ENCODE measurements around the gene TGFA. TPM values are rescaled to one million over a fixed set of nuclear protein-coding genes. Genes with fewer than 3 reads are reported as not detected.

The TGFA gene
- total RNA-seq, 1 donor from 2014 or later = 0.05 TPM

DNA sequence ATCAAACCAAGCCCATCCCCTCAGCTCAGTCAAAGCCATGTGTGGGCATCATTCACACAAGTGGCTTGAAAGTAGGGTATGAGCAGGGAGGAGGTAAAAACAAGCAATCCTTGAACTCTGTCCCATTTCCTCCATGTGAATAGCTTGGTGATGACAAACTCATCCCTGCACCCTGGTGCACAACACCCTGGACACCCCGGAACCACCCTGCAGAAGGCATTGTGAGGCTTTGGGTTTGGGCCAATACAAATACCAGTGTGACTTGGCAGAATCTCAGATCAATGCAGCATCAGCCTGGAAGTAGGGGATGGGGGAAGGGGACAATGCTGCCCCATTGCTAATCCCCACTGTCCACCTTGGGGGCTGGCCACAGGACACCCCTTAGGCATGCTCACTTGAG is 28.6 kb downstream of the TGFA start:
- intact Hi-C loops (cut with micrococcal nuclease) = no loop called here

DNA sequence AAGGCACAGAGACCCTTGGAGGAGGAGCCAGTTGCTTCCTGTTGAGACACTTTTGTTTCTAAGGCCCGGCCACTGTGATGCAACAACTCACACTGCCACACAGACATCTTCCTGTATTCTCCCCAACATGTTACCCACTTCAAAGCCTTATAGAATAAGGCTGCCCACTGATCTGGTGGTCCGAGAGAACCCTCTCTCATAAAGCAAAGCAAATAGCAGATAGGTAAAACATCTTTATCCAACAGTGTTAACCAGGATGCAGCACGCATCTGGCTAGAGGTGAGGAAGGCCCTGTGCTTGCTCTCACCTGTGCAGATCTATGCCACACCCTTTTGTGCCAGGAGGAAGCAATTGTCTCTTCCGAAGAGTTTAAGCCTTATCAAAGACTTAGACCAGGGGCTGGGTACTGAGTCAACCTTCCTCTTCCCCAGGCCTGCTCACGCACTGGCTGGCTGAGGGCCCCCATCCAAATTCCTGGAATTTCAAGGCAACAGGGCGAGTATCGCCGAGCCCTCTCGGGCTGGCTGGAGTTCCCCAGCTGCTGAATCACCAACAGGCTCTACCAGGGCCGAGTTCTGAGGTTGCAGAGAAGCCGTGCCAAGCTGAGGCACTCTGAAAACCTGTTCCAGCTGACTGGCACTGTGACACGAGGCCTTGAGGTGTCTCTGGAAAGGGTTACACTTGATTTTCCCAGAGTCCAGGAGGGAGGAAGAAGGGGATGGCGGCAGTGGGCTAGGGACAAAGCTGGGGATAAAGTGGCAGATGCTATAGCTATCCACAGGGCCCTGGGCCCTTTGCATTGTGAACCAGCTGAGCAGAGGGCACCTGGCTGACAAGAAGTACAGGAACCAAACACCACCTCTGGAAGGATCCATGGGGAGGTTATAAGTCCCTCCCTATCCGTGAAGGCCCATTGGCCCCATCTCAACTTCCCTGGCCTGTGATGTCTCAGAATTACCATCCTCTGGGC is 29.3 kb downstream of the TGFA start:
- intact Hi-C loops (cut with micrococcal nuclease) = no loop called here

DNA sequence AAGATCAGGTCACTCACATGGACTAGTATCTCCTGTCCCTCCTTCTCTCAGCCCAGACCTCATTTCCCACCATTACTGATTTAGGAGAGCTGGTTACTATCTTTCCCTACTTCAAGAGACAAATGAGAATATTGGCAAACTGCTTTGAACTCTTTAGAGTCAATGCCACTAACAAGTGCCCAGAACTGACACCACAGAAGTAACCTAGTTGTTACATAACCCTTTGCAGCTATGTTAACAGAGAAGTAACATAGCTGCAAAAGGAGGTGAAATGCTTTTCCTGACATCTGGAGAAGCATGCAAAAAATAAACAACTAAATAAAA is 30.0 kb downstream of the TGFA start:
- intact Hi-C loops (cut with micrococcal nuclease) = no loop called here

DNA sequence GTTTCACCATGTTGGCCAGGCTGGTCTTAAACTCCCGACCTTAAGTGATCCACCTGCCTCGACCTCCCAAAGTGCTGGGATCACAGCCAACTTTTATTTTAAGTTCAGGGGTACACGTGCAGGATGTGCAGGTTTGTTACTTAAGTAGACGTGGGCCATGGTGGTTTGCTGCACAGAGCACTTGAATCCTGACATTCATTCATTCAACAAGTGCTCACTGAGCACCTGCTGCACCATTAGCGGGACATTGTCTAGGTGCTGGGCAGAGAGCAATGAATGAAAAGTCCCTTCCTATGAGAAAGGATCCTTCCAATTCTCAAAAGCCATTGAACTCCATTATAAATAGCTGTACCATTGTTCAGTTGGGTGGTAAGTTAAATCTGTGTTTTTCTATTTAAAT is 31.0 kb downstream of the TGFA start:
- intact Hi-C loops (cut with micrococcal nuclease) = no loop called here

DNA sequence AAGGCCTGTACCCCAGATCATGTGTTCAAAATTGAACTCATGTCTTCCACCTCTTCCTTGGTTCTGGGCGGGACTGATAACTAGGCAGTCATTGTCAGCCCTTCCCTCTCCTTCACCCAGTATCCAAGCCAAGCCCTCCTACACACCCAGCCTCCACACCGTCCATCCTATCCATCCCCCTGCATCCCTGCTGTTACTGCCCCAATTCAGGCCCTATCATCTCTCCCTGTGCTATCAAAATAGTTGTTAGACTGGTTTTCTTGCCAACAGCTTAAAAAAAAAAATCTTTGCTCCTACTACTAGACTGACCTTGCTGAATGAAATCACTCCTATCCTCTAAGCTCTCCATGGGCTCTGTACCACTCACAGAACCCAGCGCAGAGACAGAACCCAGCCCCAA is 32.8 kb downstream of the TGFA start:
- intact Hi-C loops (cut with micrococcal nuclease) = no loop called here

DNA sequence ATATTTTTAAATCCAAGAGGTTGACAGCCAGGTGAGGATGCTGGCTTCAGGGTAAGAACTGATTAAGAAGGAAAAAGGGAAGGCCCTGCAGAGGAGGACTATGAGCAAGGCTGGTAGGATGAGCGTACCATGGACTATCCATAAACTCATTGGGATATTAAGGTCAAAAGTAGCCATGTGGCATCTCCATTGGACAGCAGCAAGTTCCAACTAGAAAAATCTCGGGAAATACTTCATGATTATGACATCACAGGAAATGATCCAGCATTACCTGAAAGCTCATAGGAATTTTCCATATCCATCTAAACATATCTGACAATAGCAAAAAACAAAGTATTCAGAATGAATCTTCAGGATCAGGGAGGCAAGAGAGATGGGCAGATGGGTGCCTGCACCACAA is 34.2 kb downstream of the TGFA start:
- intact Hi-C loops (cut with micrococcal nuclease) = no loop called here

DNA sequence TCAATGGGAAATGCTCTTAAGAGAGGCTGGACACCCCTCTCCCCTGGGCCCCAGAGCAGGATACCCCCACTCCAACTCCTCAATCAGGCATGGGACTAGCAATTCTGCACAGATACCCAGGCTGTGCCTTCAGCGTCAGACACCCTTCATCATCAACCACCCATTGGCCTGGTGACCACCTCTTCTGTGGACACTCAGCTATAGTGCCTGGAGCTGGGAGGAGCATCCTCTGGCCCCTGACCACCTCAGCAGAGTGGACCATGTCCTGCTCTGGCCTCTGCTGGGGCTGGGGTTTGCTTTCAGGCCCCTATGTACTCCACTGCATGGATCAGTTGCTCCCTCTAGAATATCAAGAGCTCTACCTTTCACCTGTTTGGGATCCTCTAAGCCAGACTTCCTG is 35.1 kb downstream of the TGFA start:
- intact Hi-C loops (cut with micrococcal nuclease) = no loop called here

DNA sequence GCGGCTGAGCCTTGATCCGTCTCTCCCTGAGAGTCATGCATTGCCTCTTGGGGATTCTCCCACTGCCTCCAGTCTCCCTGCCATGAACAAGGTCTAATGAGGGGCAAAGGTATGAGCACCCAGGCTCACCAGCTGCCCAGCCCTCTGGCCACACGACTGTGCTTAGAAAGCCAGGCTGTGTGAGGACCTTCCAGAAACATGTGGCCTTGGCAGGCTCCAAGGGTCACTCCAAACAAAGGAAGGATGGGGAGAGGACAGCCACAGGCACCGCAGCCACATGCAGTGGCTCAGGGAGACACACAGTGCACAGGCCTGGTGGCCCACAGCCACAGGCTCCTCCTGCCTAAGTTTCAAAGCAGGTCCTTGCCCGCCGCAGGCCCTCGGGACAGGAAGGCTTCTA is 35.8 kb downstream of the TGFA start:
- intact Hi-C loops (cut with micrococcal nuclease) = no loop called here

DNA sequence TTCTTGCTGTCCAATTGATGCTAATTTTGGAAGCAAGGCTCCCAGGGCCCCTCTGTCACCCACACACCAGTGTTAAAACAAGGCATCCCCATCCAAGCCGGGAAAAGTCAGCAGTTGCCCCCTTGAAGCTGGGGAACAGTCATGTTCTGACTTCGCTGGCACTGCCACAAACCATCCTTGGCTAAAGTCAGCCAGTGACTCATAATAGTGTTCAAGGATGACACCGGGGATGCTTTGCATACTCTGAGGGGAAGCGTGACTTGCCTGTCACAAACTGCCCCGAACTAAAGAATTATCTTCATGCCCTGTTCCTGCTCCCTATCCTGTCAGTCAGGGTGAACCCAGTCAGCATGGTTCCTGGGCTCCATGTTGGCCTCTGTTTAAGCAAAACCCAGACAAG is 37.0 kb downstream of the TGFA start:
- intact Hi-C loops (cut with micrococcal nuclease) = no loop called here

DNA sequence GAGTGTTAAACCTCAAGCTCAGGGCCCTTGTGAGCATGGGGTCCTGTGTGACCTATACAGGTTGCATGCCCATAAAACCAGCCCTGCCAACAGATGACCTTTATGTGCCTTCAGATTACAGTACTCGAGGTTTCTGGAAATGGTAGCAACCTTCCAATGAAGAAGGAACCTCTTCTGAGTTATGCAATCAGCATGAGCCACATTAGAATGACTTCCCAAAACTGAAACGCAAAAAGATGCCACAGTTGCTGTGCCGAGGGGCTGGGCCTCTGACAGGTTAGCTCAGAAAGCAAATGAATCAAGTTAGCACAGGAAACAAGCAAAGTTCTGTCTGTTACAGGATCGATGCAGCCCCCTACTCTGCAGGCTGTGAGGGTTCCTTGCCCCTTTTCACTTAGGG is 37.7 kb downstream of the TGFA start:
- intact Hi-C loops (cut with micrococcal nuclease) = no loop called here

DNA sequence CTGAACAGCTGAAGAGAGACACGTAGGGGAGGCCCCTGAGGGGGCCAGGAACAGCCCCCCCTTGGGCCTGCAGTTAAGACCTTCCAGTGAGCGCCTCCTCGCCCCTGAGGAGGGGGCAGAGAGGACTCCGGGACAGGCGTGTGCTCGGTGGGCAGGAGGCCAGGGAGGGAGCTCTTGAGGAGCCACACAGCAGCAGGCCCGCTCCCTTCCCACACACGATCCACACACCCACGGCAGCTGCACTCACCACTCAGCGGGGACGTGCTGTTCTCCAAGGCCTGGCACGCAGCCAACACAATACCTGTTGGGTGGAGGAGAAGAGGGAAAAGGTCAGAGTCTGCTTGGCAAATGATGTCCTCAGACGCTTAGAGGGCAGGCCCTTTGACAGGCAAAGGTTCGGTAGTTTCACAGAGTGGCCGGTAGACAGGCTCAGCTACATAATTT is 39.0 kb downstream of the TGFA start:
- intact Hi-C loops (cut with micrococcal nuclease) = no loop called here

DNA sequence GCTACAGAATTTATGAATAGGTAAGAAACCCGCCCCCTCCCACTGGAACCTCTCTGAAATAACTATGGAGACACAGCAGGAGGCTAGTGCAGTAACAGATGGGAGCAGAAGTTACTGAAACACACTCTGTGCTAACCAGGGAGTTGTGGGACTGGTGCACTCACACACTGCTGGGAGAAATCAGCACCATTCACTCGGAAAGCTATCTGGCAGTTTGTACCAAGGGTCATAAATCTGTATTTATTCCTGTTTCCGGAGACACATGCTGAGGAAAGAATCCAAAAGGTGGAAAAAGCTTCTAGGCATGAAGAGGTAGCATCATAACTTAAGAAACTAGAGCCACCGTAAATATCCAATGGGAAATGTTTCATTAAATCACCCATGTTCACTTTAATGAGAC is 39.9 kb downstream of the TGFA start:
- intact Hi-C loops (cut with micrococcal nuclease) = no loop called here

DNA sequence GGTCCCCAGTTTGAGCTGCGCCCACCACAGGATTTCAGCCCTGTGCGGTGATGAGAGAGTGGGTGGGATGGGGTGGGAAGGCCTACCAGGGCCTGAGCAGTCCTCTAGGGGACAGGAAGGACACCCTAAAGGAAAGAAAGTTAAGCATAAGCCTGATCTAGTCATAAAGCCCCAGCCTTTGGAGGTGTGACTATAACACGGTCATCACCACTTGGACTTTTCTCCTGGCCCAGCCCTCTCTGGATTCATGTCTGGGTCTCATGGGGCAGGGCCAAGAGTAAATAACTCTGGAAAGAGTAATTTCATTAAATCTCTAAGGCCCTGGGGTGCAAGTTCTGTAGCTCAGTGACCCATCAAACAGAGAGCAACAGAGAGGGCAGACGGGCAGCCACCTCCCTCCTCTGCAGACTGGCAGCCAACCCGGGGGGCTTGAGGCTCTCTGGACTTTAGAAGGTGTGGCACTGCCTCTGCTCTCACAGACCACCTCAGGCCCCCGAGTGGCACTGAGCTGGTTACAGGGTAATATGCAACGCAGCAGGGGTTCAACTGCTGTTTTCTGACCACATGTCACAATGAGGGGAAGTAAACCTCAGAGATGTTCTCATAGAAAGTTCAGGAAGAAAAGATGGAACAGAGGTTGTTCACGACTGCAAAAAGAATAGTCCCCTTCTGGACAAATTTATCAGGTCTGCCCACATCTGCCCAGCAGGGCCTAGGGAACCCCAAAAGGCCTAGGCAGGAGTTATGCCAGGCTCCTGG is 41.5 kb downstream of the TGFA start:
- intact Hi-C loops (cut with micrococcal nuclease) = no loop called here

DNA sequence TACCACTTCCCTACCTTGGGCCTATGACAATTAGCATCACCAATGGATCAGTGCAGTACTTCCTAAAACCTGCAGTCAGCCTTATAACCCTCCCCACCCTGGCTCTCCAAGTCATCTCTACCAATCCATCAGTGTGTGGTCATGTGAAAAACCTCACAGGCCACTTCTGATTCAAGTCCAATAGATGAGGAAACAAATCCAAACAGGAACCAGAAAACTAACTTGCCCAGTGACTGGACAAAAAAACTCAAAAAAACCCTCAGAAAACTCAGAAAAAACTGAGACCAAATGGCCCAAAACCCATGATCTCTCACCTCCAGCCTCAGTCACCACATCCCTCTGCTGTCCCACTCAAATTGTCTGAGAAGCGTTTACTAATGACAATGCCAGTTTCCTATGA is 43.3 kb downstream of the TGFA start:
- intact Hi-C loops (cut with micrococcal nuclease) = no loop called here

DNA sequence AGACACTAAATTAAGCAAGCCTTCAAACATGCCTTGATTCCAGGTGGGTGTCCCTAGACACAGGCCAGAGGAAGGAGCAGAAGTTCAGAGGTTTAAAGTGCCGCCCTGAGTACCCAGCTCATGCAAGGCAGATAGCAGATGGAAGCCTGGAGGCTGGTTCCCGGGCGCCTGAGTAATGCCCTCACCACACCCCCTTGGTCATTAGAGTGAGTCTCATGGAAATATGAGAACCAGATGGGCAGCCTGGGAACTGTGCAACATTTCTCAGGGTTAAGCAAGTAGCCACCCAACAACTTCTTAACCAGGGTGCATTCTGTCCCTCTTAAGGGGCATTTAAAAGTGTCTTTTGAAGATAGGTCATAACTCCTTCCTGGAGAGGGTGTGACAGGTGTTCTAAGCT is 44.1 kb downstream of the TGFA start:
- intact Hi-C loops (cut with micrococcal nuclease) = no loop called here

DNA sequence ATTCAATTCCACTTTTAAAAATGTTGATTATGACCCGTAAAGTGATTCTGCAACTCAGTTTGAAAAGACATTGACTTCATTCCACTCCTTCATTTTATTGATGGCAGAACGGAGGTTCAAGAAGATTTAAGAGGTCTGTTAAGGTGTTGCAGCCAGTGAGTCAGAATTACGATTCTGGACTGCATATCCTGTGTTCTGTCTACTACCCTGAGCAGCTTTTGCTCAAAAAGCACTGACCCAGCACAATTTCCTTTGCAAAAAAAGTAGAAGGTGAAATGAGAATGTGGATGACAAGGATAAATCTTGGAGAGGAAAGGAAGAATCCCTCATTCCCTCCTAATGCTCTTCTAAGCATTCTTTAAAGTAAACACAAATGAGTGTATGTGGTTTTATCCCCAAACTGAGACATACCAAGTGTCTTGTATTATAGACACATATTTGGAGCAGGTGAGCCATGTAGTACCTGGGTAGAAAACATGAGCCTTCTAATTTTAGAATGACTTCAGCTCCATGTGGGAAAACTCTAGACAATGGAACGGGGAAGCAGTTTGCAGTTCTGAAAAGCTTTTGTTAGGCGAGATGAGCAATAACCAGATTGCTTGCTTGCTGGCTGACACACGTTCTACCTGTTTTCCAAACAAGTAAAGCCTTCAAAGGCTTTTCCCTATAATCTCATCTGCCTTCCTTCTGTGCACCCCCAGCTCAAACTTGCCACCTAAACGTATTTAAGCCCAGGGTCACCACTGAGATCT is 44.7 kb downstream of the TGFA start:
- intact Hi-C loops (cut with micrococcal nuclease) = no loop called here

DNA sequence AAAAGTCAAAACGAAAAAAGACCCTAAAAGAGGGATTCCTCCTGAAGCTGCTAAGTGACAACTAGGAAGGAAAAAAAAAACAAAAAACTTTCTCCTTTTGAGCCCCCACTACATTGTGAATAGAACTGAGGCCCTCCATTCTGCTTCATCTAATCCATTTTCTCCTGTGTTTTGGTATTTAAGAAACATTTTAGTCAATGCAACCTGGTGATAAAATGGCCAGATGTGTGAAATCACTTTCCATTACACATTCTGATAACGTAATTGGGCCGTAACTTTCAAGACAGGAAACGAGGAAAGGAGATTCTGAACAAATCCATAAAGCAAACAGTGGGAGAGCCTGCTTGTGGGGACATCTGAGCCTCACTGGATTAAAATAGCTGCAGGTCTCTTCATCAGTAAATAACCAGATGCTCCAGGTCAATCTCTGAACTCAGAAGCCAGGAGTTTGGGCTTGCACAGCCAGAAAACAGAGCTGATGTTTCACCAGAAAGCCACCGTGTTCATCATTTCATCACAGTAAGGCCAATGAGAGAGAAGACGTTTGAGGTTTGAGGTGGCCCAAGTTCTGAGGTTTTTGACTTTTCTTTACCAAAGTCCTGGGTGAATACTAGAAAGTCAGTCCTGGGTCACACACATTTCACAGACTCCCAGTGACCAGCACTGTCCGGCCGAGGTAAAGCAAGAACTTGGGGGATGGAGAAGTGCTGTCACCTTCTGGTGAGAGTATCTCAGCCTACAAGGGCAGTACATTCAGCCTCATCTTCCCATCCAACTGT is 47.8 kb downstream of the TGFA start:
- intact Hi-C loops (cut with micrococcal nuclease) = no loop called here

DNA sequence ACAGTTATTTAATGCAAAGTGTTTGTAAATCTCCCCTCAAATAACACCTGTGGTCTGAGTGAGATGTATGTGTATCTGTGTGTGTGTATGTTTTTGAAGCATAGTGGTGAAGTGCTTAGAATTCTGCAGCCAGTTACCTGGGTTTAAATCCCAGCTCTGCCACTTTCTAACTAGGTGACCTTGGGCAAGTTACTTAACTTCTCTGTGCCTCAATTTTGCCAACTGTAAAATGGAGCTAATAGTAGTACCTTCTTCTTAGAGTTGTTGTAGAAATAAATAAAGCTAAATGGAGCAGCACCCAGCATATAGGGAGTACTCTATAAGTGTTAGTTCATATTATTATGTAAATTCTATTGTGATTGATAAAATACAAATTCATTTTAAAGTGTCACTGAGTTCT is 48.9 kb downstream of the TGFA start:
- intact Hi-C loops (cut with micrococcal nuclease) = no loop called here

DNA sequence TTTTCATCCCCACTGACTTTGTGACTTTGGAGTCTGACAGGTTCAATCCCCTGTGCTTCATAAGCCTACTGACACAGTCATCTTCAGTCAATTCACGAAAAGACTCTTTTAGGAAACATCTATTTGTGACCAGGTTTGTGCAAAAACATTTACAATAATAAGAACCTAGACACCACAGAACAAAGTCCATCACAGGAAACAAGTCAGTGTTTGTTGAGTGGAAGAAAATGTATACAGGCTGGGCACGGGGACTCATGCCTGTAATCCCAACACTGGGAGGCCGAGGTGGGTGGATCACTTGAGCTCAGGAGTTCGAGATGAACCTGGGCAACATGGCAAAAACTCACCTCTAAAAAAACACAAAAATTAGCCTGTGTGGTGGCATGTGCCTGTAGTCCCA is 49.7 kb downstream of the TGFA start:
- intact Hi-C loops (cut with micrococcal nuclease) = no loop called here

DNA sequence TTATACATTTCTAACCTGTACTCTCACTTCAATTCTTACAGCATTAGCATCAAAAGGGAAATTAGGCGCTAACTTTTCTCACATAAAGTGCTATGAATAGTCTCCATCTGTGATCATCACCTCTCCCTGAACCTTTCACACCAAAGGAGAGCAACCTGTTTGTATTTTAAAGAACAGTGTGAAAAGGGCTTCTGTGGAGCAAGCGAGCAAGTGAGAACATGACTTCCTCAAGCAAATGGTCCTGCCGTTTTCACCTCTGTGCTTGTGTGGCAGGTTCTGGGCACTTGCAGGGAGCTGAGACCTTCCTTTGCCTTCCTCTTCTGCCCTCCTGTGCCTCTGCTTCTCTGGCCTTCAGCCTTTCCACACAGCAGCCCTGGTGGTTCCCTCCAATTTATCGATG is 51.9 kb downstream of the TGFA start:
- intact Hi-C loops (cut with micrococcal nuclease) = no loop called here

DNA sequence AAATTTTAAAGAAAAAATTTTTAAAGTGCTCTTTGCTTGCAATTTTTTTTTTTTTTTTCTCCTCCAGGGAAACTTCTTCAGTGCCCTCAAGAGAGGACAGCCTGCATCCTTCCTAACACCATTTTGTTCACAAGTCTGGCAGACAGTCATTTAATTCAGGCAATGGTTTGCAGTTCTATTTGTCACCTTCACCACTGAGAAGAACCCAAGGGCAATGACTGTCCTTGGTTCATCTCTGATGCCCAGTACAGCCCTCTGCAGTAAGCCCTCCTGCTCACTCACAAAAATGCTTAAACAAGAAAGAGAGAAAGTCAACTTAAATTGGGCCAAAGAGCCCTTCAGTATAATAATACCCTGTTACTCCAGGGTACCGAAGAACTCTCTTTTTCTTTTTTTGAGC is 52.4 kb downstream of the TGFA start:
- intact Hi-C loops (cut with micrococcal nuclease) = no loop called here
